A204.1 (cell line): ENCODE data around the gene LINGO3.

Source experiments
- FAIRE-seq: peaks from 2 replicates; lab custom pipeline; 2012; peaks lifted over from hg19 to GRCh38; lab: Jason Lieb, UNC

The LINGO3 gene

GRCh38 chr19:2261438-2262172 is 46.3 kb downstream of the LINGO3 start:
- FAIRE-seq = no peak

DNA sequence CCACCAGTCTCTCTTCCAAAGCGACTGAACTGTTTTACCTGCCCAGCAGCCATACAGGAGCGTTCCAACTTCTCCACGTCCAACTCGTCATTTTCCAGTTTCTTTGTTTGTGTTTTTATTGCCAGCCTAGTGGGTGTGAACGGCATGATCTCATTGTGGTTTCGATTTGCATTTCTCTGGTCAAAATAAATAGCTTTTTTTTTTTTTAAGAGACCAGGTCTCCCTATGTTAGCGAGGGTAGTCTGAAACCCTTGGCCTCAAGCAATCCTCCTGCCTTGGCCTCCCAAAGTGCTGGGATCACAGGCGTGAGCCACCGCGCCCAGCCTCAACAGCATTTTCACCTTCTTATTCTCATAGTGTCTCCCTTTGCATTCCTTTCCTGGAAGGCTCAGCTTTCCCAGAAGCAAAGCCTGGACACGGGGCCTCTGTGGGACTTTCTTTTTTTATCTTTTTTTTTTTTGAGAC is 47.6 kb downstream of the LINGO3 start:
- FAIRE-seq = no peak

DNA sequence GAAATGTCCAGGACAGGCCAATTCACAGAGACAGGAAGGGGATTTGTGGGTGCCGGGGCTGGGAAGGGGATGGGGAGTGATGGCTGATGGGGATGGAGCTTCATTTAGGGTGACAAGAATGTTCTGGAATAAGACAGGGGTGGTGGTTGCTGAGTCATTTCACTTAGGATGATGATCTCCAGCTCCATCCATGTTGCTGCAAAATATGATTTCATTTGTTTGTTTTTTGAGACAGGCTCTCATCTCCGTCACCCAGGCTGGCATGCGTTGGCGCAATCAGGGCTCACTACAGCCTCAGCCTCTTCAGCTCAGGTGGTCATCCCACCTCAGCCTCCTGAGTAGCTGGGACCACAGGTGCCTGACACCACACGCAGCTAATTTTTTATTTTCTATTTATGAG is 48.6 kb downstream of the LINGO3 start:
- no peak for FAIRE-seq
